Left ventricle myocardium inferior (tissue), 1 donor: ENCODE results near the gene STAT5B. TPM values are rescaled to one million over a fixed set of nuclear protein-coding genes. Genes with fewer than 3 reads are reported as not detected.

ENCODE experiments used
- DNase-seq: peaks from one replicate; pipeline ENCODE4 v3.0.0-alpha.2; 2020
- H3K27ac ChIP-seq: fragments of 200-600 bp; replicated peaks from 2 replicates; pipeline ENCODE4 v1.8.0; 2021
- H3K27me3 ChIP-seq: fragments of 200-600 bp; 2 replicates; pipeline ENCODE4 v1.8.0; 2021; ENCODE audit warnings: low read depth
- H3K36me3 ChIP-seq: fragments of 200-600 bp; 2 replicates; pipeline ENCODE4 v1.8.0; 2021
- H3K4me1 ChIP-seq: fragments of 200-600 bp; 2 replicates; pipeline ENCODE4 v1.8.0; 2021
- H3K4me3 ChIP-seq: fragments of 200-600 bp; 2 replicates; pipeline ENCODE4 v1.8.0; 2021; ENCODE audit warnings: mild to moderate bottlenecking, moderate library complexity
- H3K9me3 ChIP-seq: fragments of 200-600 bp; replicated peaks from 2 replicates; pipeline ENCODE4 v1.8.0; 2021
- CTCF ChIP-seq: fragments of 200-600 bp; IDR thresholded peaks from 2 replicates; pipeline ENCODE4 v1.8.0; 2021; ENCODE audit warnings: antibody characterized with exemption, mild to moderate bottlenecking, borderline replicate concordance
- intact Hi-C: fragments of 100-400 bp; cut with micrococcal nuclease; formaldehyde crosslinking; loops from one replicate; pipeline ENCODE4 v1.11.0; 2022
- total RNA-seq: library from RNA; stranded (reverse); fragmentation: NEBNext Ultra II Directional; extraction: Animal tissue kit (Norgen Biotek cat#: 25700); gene quantifications from one replicate; pipeline ENCODE4 v1.2.1, GENCODE V29; 2021
- donor health status: DM: no; HTN: yes; CAD: no; lungs with severe emphysema.

The STAT5B gene
- total RNA-seq, 1 donor from 2014 or later: 30.7 TPM

DNA sequence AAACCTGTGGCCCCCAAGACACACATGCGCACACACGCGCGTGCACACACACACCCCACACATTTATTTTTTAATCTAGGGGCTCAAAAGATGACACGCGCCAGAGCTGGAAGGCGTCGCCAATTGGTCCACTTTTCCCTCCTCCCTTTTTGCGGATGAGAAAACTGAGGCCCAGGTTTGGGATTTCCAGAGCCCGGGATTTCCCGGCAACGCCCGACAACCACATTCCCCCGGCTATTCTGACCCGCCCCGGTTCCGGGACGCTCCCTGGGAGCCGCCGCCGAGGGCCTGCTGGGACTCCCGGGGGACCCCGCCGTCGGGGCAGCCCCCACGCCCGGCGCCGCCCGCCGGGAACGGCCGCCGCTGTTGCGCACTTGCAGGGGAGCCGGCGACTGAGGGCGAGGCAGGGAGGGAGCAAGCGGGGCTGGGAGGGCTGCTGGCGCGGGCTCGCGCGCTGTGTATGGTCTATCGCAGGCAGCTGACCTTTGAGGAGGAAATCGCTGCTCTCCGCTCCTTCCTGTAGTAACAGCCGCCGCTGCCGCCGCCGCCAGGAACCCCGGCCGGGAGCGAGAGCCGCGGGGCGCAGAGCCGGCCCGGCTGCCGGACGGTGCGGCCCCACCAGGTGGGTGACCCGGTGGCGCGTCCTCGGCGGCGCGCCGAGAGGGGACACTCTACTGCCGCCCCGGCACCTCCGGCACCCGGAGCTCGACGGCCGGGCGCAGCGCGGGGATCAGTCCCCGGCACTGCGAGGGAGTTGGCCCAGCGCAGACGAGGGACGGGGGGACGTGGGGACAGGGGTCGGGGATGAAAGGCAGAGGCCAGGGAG is 12.0 kb upstream of the STAT5B start, which contains the start of gene STAT5A:
TSS of gene STAT5A (plus strand) at position 522 of the 826 bp plus-strand sequence. CDS start 914 bp downstream, outside the sequence.
- no peak for TF ChIP-seq CTCF
- Histone ChIP-seq H3K27ac (peak within 1 kb of the TSS; percentile 89), H3K4me3 (peak within 1 kb of the TSS; percentile 71), H3K4me1 (peaks cover 56% of the 10 kb centered on the region), H3K27me3 (no peaks in the 10 kb centered on the region), H3K36me3 (peaks cover 3% of the 10 kb centered on the region), H3K9me3 (no peaks in the 10 kb centered on the region)
- intact Hi-C loops: no loop called here
- DNase-seq: peak; percentile 92

GRCh38 chr17:42287305-42287976 is 11.2 kb upstream of the STAT5B start:
- Histone ChIP-seq H3K9me3 (no peaks in the 10 kb centered on the region), H3K4me1 (peaks cover 56% of the 10 kb centered on the region), H3K27ac (peak overlapping the region; percentile 89), H3K4me3 (peak overlapping the region; percentile 71), H3K27me3 (no peaks in the 10 kb centered on the region), H3K36me3 (no peaks in the 10 kb centered on the region)
- TF ChIP-seq CTCF: no peak
- intact Hi-C loops: no loop called here
- DNase-seq: peak; percentile 42

DNA sequence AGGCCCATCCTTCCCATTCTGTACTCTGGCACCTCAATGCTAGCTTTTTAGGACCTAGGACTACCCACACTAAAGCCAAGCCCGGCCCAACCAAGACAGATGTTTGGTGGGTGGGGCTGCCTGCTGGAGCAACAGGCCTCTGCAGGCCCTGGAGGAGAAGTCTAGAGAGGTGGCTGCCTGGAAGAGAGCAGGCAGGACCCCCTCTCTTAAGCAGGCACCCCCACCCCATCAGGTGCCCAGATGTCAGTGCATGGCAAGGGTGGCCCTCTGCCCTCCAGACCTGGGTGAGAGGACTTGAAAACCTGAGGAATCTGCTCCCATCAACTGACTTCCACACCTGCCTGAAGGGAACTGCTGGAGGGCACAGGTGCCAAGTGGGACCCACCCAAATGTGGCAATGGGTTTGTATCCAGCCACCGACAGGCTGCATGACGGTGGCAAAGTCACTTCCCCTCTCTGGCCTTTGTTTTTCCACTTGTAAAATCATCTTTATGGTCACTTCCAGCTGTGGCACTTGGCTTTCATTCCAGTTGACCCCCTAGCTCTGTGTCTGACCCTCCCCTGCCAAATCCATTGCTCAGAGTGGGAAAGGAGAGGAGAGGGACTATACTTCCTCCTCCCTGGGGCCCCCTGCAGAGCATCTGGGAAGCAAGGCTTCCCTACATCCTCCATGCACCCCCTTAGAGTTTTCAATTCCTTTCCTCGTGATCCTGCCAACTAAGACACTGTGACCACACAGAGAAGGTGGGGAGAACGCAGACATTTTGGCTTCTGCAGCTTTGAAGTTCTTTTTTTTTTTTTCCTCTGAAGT is 10.4 kb upstream of the STAT5B start:
- Histone ChIP-seq H3K4me3 (peak overlapping the region; percentile 71), H3K36me3 (no peaks in the 10 kb centered on the region), H3K27ac (peak overlapping the region; percentile 89), H3K9me3 (no peaks in the 10 kb centered on the region), H3K4me1 (peaks cover 48% of the 10 kb centered on the region), H3K27me3 (no peaks in the 10 kb centered on the region)
- TF ChIP-seq CTCF: no peak
- DNase-seq: peak; percentile 55
- intact Hi-C loops: no loop called here

GRCh38 chr17:42285346-42286050 is 9.3 kb upstream of the STAT5B start:
- Histone ChIP-seq H3K36me3 (no peaks in the 10 kb centered on the region), H3K4me3 (no peak overlapping the region), H3K9me3 (no peaks in the 10 kb centered on the region), H3K27me3 (no peaks in the 10 kb centered on the region), H3K27ac (no peak overlapping the region), H3K4me1 (peaks cover 43% of the 10 kb centered on the region)
- intact Hi-C loops: no loop called here
- TF ChIP-seq CTCF: no peak
- no peak for DNase-seq

DNA sequence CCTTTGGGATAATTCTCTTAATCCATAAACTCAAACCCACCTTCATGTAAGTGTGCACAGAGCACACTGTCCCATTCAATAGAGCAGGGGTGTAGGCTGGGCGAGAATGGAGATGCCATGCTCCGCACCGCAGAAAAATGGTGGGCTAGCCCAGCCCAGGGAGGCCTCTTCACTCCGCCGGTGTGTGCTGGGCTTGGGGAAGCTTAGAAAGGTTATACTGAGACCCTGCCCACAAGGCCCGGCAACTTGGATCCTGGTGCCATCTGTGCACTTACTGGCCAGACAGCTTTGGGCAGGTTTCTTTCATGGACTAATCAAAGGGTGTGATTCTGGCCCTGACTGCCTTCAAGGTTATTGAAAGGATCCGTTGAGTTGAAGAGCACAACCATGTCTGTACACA is 8.4 kb upstream of the STAT5B start:
- no peaks in the 10 kb centered on the region for H3K27me3 ChIP-seq
- intact Hi-C loops: no loop called here
- no peak for DNase-seq
- H3K4me1 ChIP-seq: peaks cover 33% of the 10 kb centered on the region
- H3K36me3 ChIP-seq: no peaks in the 10 kb centered on the region
- H3K4me3 ChIP-seq: no peak overlapping the region
- H3K27ac ChIP-seq: no peak overlapping the region
- no peaks in the 10 kb centered on the region for H3K9me3 ChIP-seq
- TF ChIP-seq CTCF: no peak
